Neural progenitor cell (in vitro differentiated cells): ENCODE measurements around the gene C1orf210.

Experiments used
- CTCF ChIP-seq: fragments of 200-600 bp; sonication (generic); IDR thresholded peaks from 2 replicates; pipeline ENCODE4 v1.5.1; 2017; ENCODE audit warnings: antibody characterized with exemption, mild to moderate bottlenecking
- EZH2 ChIP-seq: fragments of 200-600 bp; sonication (generic); IDR thresholded peaks from 2 replicates; pipeline ENCODE4 v1.6.1; 2017; ENCODE audit warnings: antibody characterized with exemption, mild to moderate bottlenecking, moderate library complexity
- EZH2phosphoT487 ChIP-seq: fragments of 200-600 bp; sonication (generic); IDR thresholded peaks from 2 replicates; pipeline ENCODE4 v1.6.1; 2017; ENCODE audit warnings: antibody characterized with exemption

- TF ChIP-seq CTCF (no peak), EZH2phosphoT487 (no peak), EZH2 (no peak)
These were observed 7.3 kb upstream of the C1orf210 start for GRCh38 chr1:43292679-43293078.
